SJSA1 (cell line): Measurements from ENCODE around the gene DCD. TPM values are rescaled to one million over a fixed set of nuclear protein-coding genes. Genes with fewer than 3 reads are reported as not detected.
"Not testable (repeated sequence)": the region's sequence is repeated elsewhere in the genome, so short reads cannot be mapped to it uniquely, and the experiment has no call there.

Experiments used
- DNase-seq, 2 experiments: peaks; one replicate each; pipeline ENCODE4 v3.0.0-alpha.2; 2015 to 2020; ENCODE audit warnings: low spot score in 2 of 2, low read depth in 1 of 2
- H3K27ac ChIP-seq: fragments of 250-450 bp; sonication (Bioruptor Pico); 2 replicates; pipeline ENCODE4 v1.5.1; 2020; ENCODE audit warnings: mild to moderate bottlenecking, moderate library complexity
- H3K27me3 ChIP-seq: fragments of 250-450 bp; sonication (Bioruptor Pico); replicated peaks from 2 replicates; pipeline ENCODE4 v1.5.1; 2020; ENCODE audit warnings: mild to moderate bottlenecking, moderate library complexity
- H3K36me3 ChIP-seq: fragments of 250-450 bp; sonication (Bioruptor Pico); 2 replicates; pipeline ENCODE4 v1.5.1; 2020; ENCODE audit warnings: mild to moderate bottlenecking
- H3K4me1 ChIP-seq: fragments of 250-450 bp; sonication (Bioruptor Pico); replicated peaks from 2 replicates; pipeline ENCODE4 v1.6.1; 2021; ENCODE audit warnings: mild to moderate bottlenecking
- H3K4me3 ChIP-seq: fragments of 250-450 bp; sonication (Bioruptor Pico); 2 replicates; pipeline ENCODE4 v1.5.1; 2020; ENCODE audit warnings: mild to moderate bottlenecking
- H3K9me3 ChIP-seq: fragments of 250-450 bp; sonication (Bioruptor Pico); replicated peaks from 2 replicates; pipeline ENCODE4 v1.5.1; 2020; ENCODE audit warnings: mild to moderate bottlenecking
- total RNA-seq: library from RNA; depleted of rRNA; stranded (reverse); fragments of >200 nt; shearing (Covaris generic); gene quantifications from 2 replicates; pipeline ENCODE4 v1.2.3, GENCODE V29; 2014

Gene DCD
- total RNA-seq, 1 experiment from 2014 or later, result not detected

- not testable (repeated sequence) for H3K27ac ChIP-seq, H3K4me1 ChIP-seq, DNase-seq, H3K27me3 ChIP-seq, H3K36me3 ChIP-seq, H3K9me3 ChIP-seq, H3K4me3 ChIP-seq
Measured at GRCh38 chr12:54665022-54665635, 17.0 kb upstream of the DCD start.

- Histone ChIP-seq H3K4me3 (no peak overlapping the region), H3K9me3 (no peaks in the 10 kb centered on the region), H3K36me3 (no peaks in the 10 kb centered on the region), H3K4me1 (no peaks in the 10 kb centered on the region), H3K27ac (no peak overlapping the region), H3K27me3 (no peaks in the 10 kb centered on the region)
- no peak for DNase-seq
Measured at GRCh38 chr12:54663603-54664002, 15.4 kb upstream of the DCD start.

DNA sequence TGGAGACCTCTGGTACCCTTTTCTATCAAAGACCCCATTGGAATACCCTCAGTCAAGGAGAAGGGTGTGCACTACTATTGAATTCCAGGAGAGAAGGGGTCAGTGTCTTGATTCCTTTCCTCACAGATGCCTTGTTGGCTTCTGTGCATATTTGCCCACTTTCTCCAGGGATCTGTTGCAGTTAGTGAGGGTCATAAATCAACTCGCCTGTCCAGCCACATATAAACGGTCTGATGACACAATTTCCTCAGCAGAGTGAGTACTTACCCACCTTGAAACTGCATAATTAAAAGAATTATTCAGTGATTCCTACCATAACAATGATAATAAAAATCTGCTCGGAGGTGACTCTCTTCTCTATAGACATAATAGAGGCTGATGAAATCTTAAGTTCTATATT, 13.9 kb upstream of the DCD start:
- H3K27me3 ChIP-seq, result no peaks in the 10 kb centered on the region
- DNase-seq, result no peak
- H3K9me3 ChIP-seq, result no peaks in the 10 kb centered on the region
- H3K36me3 ChIP-seq, result no peaks in the 10 kb centered on the region
- no peak overlapping the region for H3K27ac ChIP-seq
- H3K4me1 ChIP-seq, result no peaks in the 10 kb centered on the region
- H3K4me3 ChIP-seq, result no peak overlapping the region

GRCh38 chr12:54661048-54661447, 12.9 kb upstream of the DCD start:
- Histone ChIP-seq H3K4me1 (peaks cover 7% of the 10 kb centered on the region; the same call in 1 of the 2 replicates), H3K27me3 (peaks cover 5% of the 10 kb centered on the region; the same call in 1 of the 2 replicates), H3K27ac (no peak overlapping the region), H3K9me3 (no peaks in the 10 kb centered on the region), H3K4me3 (no peak overlapping the region), H3K36me3 (no peaks in the 10 kb centered on the region)
- no peak for DNase-seq

DNA sequence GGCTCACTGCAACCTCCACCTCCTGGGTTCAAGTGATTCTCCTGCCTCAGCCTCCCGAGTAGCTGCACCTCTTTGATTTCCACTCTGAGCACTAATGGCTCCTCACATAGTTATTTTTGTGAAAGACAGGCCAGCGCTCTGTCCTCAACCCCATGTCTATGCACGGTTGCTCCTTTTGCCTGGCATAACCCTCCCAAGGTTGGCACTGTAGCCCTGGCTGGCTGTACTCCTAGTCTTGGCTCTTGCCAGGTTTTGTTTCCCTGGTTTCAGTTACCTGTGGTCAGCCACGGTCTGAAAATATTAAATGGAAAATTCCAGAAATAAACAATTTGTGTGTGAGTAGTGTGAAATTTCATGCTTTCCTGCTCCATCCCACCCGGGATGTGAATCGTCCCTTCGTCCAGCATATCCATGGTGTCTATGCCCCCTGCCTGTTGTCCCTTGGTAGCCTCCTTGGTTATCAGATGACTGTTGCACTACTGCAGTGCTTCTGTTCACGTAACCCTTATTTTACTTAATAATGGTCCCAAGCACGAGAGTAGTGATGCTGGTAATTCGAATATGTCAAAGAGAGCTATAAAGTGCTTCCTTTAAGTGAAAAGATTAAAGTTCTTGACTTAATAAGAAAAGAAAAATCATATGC, 12.3 kb upstream of the DCD start:
- H3K27ac ChIP-seq, result no peak overlapping the region
- no peak for DNase-seq
- H3K9me3 ChIP-seq, result no peaks in the 10 kb centered on the region
- peaks cover 7% of the 10 kb centered on the region; the same call in 1 of the 2 replicates for H3K4me1 ChIP-seq
- no peaks in the 10 kb centered on the region for H3K36me3 ChIP-seq
- H3K27me3 ChIP-seq, result peaks cover 5% of the 10 kb centered on the region; the same call in 1 of the 2 replicates
- no peak overlapping the region for H3K4me3 ChIP-seq

DNA sequence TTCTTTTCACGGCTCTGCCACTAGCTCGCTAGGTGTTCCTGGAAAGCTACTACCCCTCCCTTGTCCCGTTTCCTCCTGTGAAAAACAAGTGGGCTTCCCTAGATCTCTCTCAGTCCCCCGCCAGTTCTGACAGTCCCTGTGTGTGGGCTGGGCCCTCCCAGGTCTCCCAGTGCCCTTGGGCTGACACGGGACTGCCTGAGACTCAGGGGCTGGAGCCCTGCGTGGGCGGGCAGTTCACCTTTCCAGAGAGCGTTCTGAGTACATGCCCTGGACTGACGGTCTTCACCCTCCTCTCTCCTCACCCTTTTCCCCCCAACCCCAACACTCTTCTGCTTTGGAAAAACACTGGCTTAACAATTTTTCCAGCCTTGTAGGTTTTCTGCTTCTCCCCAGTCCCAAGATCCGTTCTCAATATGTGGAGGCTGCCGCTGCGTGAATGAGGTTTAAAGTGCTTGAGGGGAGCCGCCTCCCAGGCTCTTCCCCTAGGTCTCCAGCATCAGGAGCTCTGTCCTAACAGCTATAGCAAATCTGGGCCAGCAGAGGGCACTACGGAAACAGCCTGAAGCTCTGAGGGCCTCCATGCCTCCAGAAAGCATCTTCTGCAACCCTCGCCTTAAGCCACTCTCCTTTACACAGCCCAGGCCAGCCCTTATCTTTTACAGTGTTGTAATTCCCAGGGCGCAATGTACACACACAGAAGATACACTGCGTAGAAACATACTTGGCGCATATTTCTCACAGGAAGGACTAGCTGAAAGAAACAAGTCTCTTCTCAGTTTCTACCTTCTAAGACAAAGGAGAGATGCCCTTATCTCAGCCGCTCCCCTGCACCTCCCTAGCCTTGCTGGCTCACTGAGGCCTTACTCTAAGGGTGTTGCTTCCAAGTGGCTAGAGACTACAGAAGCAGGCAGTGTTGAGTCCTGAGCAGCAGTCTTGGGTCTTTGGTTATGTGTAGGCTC, 10.4 kb upstream of the DCD start:
- Histone ChIP-seq H3K4me1 (peaks cover 7% of the 10 kb centered on the region; the same call in 1 of the 2 replicates), H3K27me3 (peaks cover 5% of the 10 kb centered on the region; the same call in 1 of the 2 replicates), H3K4me3 (no peak overlapping the region), H3K27ac (no peak overlapping the region), H3K36me3 (no peaks in the 10 kb centered on the region), H3K9me3 (no peaks in the 10 kb centered on the region)
- DNase-seq, result peak in 1 of 2 experiments; percentile 4

GRCh38 chr12:54657105-54657607, 9.0 kb upstream of the DCD start:
- Histone ChIP-seq H3K36me3 (no peaks in the 10 kb centered on the region), H3K4me3 (no peak overlapping the region), H3K9me3 (no peaks in the 10 kb centered on the region), H3K27ac (no peak overlapping the region), H3K27me3 (peaks cover 5% of the 10 kb centered on the region; the same call in 1 of the 2 replicates), H3K4me1 (peaks cover 7% of the 10 kb centered on the region; the same call in 1 of the 2 replicates)
- no peak for DNase-seq

GRCh38 chr12:54654926-54655325, 6.8 kb upstream of the DCD start:
- Histone ChIP-seq H3K9me3 (no peaks in the 10 kb centered on the region), H3K27ac (no peak overlapping the region), H3K4me1 (peaks cover 7% of the 10 kb centered on the region; the same call in 1 of the 2 replicates), H3K4me3 (no peak overlapping the region), H3K27me3 (peaks cover 8% of the 10 kb centered on the region; the same call in 1 of the 2 replicates), H3K36me3 (no peaks in the 10 kb centered on the region)
- DNase-seq, result no peak

GRCh38 chr12:54653025-54653424, 4.9 kb upstream of the DCD start:
- Histone ChIP-seq H3K9me3 (no peaks in the 10 kb centered on the region), H3K27me3 (peaks cover 8% of the 10 kb centered on the region; the same call in 1 of the 2 replicates), H3K4me1 (peaks cover 7% of the 10 kb centered on the region; the same call in 1 of the 2 replicates), H3K36me3 (no peaks in the 10 kb centered on the region), H3K27ac (no peak overlapping the region), H3K4me3 (no peak overlapping the region)
- DNase-seq, result no peak

GRCh38 chr12:54650889-54651288, 2.7 kb upstream of the DCD start:
- no peak overlapping the region for H3K4me3 ChIP-seq
- no peaks in the 10 kb centered on the region for H3K36me3 ChIP-seq
- DNase-seq, result no peak
- H3K4me1 ChIP-seq, result no peaks in the 10 kb centered on the region
- peaks cover 2% of the 10 kb centered on the region for H3K27me3 ChIP-seq
- no peaks in the 10 kb centered on the region for H3K9me3 ChIP-seq
- H3K27ac ChIP-seq, result no peak overlapping the region

DNA sequence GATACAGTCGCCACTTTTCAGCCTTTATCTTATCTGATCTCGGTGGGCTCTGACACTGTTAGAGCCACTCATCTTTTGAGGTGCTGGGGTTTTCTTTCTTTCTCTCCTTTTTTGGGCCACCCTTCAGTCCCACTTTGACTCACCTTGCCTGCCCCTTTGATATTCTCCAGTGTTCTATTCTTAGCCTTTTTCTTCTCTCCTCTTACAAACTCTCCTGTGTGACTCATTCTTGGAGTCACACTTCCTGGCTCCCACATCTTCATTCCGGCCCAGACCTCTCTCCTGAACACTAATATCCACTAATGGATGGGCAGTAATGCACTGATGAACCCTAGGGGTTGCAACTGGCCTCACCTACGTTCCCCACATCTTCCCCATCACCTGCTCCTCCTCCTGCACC, 2.2 kb upstream of the DCD start:
- H3K36me3 ChIP-seq, result no peaks in the 10 kb centered on the region
- DNase-seq, result no peak
- H3K4me3 ChIP-seq, result no peak overlapping the region
- H3K4me1 ChIP-seq, result no peaks in the 10 kb centered on the region
- H3K27me3 ChIP-seq, result peaks cover 4% of the 10 kb centered on the region; the same call in 1 of the 2 replicates
- no peaks in the 10 kb centered on the region for H3K9me3 ChIP-seq
- H3K27ac ChIP-seq, result no peak overlapping the region

DNA sequence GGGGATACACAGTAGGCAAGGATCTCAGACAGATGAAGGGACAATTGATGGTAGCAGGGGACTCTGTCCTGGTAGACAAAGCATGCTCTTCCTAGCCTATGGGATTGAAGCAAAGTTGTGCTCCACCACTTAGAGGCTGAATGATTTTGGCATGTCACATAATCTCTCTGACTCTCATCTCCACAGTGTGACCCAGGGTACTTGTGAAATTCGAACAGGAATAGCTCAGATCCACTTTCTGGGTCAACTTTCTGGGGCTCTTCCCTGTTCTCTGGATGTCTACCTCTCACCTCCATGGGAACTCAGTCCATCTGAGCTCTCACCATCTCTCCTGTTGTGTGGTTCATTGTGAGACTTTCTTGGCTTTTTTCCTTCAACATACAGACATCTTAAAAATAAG, 1.7 kb upstream of the DCD start:
- no peak overlapping the region for H3K4me3 ChIP-seq
- no peaks in the 10 kb centered on the region for H3K4me1 ChIP-seq
- no peak overlapping the region for H3K27ac ChIP-seq
- H3K36me3 ChIP-seq, result no peaks in the 10 kb centered on the region
- no peaks in the 10 kb centered on the region for H3K9me3 ChIP-seq
- peaks cover 4% of the 10 kb centered on the region; the same call in 1 of the 2 replicates for H3K27me3 ChIP-seq
- DNase-seq, result no peak

DNA sequence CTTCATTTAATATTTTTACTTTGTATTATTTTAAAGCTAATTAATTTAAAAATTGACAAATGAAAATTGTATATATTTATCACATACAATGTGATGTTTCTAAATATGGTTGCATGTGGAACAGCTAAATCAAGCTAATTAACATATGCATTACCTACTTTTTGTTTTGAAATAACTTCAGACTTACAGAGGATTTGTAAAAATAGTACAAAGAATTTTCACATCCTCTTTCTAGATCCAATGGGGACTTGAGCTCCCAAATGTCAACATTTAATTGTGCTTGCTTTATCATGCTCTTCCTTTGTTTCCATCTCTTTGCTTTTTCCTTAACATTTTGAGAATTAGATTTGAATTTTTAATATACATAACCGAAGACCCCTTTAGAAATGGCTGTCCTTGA, 6.6 kb downstream of the DCD start:
- Histone ChIP-seq H3K9me3 (no peaks in the 10 kb centered on the region), H3K27ac (no peak overlapping the region), H3K36me3 (no peaks in the 10 kb centered on the region), H3K4me3 (no peak overlapping the region), H3K27me3 (peaks cover 4% of the 10 kb centered on the region; the same call in 1 of the 2 replicates), H3K4me1 (no peaks in the 10 kb centered on the region)
- DNase-seq, result no peak
